Mesothelial cell of epicardium (in vitro differentiated cells): Measurements from ENCODE around the gene MYO1E. TPM values are rescaled to one million over a fixed set of nuclear protein-coding genes. Genes with fewer than 3 reads are reported as not detected.

ENCODE experiments used
- DNase-seq, 2 experiments: peaks; one replicate each; pipeline ENCODE4 v3.0.0; 2021; ENCODE audit warnings: low spot score in 2 of 2; ENCODE audit not compliant: unreplicated experiment in 2 of 2
- H3K27ac Mint-ChIP-seq: 2 replicates; pipeline ENCODE4 v1.8.0; 2021; ENCODE audit warnings: mixed read lengths
- H3K27me3 Mint-ChIP-seq: 2 replicates; pipeline ENCODE4 v1.8.0; 2021; ENCODE audit warnings: low read depth, mixed read lengths
- H3K36me3 Mint-ChIP-seq: 2 replicates; pipeline ENCODE4 v1.8.0; 2021; ENCODE audit warnings: mixed read lengths
- H3K4me1 Mint-ChIP-seq: 2 replicates; pipeline ENCODE4 v1.8.0; 2021; ENCODE audit warnings: mixed read lengths
- H3K4me3 Mint-ChIP-seq: 2 replicates; pipeline ENCODE4 v1.8.0; 2021; ENCODE audit warnings: mild to moderate bottlenecking, moderate library complexity, mixed read lengths
- H3K9me3 Mint-ChIP-seq: 2 replicates; pipeline ENCODE4 v1.8.0; 2021; ENCODE audit warnings: mixed read lengths
- CTCF ChIP-seq: fragments of 200-600 bp; sonication (generic); IDR thresholded peaks from one replicate; pipeline ENCODE4 v1.5.0; 2021; ENCODE audit warnings: antibody characterized with exemption; ENCODE audit not compliant: unreplicated experiment
- total RNA-seq: library from RNA; stranded (reverse); gene quantifications from 3 replicates; pipeline ENCODE4 v1.2.1, GENCODE V29; 2021

The MYO1E gene
- total RNA-seq, 1 donor from 2014 or later, result 54.2 TPM

DNA sequence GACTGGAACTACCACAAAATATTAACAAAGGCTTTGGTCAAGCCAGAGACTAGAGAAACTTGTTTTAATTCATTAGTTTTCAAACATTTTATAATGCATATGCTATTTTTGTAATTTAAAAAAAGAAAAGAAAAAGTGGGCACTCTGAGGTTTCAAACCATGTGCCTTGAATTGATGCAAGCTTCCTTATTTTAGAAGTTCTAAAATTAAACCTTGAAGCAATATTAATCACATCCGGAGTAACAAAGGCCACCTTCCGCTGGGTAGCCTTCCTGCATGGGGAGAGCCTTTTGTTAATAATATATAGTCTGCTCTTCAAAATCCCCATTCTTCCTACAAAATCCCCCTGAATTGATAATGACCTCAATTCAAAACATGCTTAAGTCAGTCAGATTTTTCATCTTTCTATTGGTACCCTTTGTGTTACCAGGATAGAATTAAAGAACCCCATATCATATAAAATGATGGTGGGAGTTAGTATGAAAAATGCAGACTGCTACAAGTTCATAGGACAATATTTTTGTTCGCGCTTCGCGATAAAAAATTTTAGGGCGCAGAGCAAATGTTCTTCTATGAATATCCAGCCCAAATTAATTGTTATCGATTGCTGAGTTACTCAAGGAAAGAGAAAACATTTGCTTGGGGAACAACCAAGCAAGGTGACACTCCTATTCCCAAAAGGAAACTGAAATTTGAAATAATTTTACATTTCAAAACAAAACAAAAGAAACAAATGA lies 135.4 kb downstream of the MYO1E start:
- TF ChIP-seq CTCF, result no peak
- peaks cover 10% of the 10 kb centered on the region for H3K9me3 Mint-ChIP-seq
- DNase-seq, result no peak
- H3K4me3 Mint-ChIP-seq, result no peak overlapping the region
- H3K27ac Mint-ChIP-seq, result no peak overlapping the region
- no peaks in the 10 kb centered on the region for H3K4me1 Mint-ChIP-seq
- peaks cover 7% of the 10 kb centered on the region for H3K36me3 Mint-ChIP-seq
- no peaks in the 10 kb centered on the region for H3K27me3 Mint-ChIP-seq

- no peak overlapping the region for H3K27ac Mint-ChIP-seq
- H3K36me3 Mint-ChIP-seq, result peaks cover 7% of the 10 kb centered on the region
- TF ChIP-seq CTCF, result no peak
- H3K9me3 Mint-ChIP-seq, result peaks cover 10% of the 10 kb centered on the region
- H3K4me1 Mint-ChIP-seq, result no peaks in the 10 kb centered on the region
- no peak overlapping the region for H3K4me3 Mint-ChIP-seq
- no peaks in the 10 kb centered on the region for H3K27me3 Mint-ChIP-seq
- no peak for DNase-seq
Observed at GRCh38 chr15:59236394-59236793, 136.3 kb downstream of the MYO1E start.

DNA sequence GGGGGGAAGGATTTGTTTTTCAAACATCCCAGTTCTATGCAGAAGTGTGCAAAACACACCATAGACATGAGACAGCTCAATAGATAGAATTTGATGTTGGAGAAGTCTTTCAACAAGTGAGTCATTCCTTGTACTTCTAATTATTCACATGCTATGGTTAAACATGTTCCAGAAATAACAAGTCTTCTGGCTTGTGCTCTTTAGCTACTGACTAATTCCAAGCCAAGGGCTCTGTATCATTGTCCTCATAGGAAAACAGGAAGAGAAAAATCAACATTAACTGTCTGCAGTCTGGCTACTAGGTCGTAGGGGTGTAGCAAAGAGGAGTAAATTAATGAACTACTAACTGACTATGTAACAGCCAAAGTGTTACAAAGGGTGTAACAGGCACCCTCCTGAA lies 140.2 kb downstream of the MYO1E start:
- TF ChIP-seq CTCF, result no peak
- Mint-ChIP-seq H3K4me3 (no peak overlapping the region), H3K36me3 (peaks cover 9% of the 10 kb centered on the region), H3K4me1 (peaks cover 1% of the 10 kb centered on the region), H3K27me3 (no peaks in the 10 kb centered on the region), H3K9me3 (peaks cover 10% of the 10 kb centered on the region), H3K27ac (no peak overlapping the region)
- no peak for DNase-seq

- TF ChIP-seq CTCF, result no peak
- Mint-ChIP-seq H3K9me3 (peaks cover 4% of the 10 kb centered on the region), H3K4me3 (no peak overlapping the region), H3K27ac (no peak overlapping the region), H3K27me3 (no peaks in the 10 kb centered on the region), H3K4me1 (peaks cover 1% of the 10 kb centered on the region), H3K36me3 (peaks cover 10% of the 10 kb centered on the region)
- no peak for DNase-seq
Observed at GRCh38 chr15:59230531-59231055, 142.1 kb downstream of the MYO1E start.

GRCh38 chr15:59229453-59229852 lies 143.2 kb downstream of the MYO1E start:
- DNase-seq, result no peak
- Mint-ChIP-seq H3K27ac (no peak overlapping the region), H3K27me3 (no peaks in the 10 kb centered on the region), H3K9me3 (peaks cover 4% of the 10 kb centered on the region), H3K36me3 (peaks cover 15% of the 10 kb centered on the region), H3K4me1 (peaks cover 1% of the 10 kb centered on the region), H3K4me3 (no peak overlapping the region)
- TF ChIP-seq CTCF, result no peak
